NB4 (cell line): Measurements from ENCODE around the gene CAMK2G.
"Not testable (repeated sequence)": the region's sequence is repeated elsewhere in the genome, so short reads cannot be mapped to it uniquely, and the experiment has no call there.

ENCODE experiments used
- DNase-seq: peaks from one replicate; pipeline ENCODE4 v3.0.0; 2010; ENCODE audit warnings: low read depth
- H3K4me3 ChIP-seq: one replicate; pipeline ENCODE4 v1.5.1; 2011; ENCODE audit warnings: mild to moderate bottlenecking, low read depth, low read length, moderate library complexity
- CTCF ChIP-seq: IDR thresholded peaks from one replicate; pipeline ENCODE4 v1.5.1; 2012; ENCODE audit warnings: low read depth, low read length
- MYC ChIP-seq: IDR thresholded peaks from 2 replicates; pipeline ENCODE4 v1.6.1; 2011; ENCODE audit warnings: low read depth, low read length
- POLR2A ChIP-seq: IDR thresholded peaks from 2 replicates; pipeline ENCODE4 v1.6.1; 2011; ENCODE audit warnings: mild to moderate bottlenecking; ENCODE audit not compliant: insufficient read length; ENCODE audit errors: extremely low read depth
- TF ChIP-seq, protein P1 (sequence below): IDR thresholded peaks from 2 replicates; pipeline ENCODE4 v1.6.1; 2011; ENCODE audit warnings: low read depth, low read length

CAMK2G gene

DNA sequence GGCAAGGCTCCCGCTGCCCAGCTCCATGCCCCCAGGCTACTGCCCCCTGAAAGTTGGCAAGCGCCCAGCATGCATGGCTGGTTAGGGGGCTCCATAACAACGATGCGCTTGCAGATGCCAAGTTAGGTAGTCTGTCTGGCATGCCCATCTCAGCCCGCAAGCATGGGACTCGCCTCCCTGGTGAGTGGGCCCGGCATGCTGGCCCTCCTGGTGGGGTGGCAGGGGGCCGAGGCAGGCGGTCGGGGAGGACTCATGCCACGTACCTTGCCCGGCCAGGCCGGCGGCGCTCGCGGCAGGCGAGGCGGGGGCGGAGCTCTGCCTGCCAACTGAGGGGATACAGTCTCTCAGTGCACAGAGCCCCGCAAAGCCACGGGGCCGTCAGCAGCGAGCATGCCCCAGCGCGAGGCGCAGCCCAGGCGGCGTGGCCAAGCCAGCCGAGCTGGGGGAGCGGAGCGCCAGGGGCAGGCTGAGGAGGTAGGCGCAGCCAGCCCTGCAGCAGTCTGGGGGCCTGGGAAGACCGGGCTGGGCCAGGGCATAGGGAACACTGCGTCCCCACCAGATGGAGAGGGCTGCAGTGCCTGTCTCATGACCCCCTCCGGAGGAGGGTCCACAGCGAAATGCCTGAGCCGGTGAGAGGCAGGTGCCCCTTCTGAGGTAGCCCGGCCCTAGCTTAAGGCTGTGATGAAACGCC lies 34.9 kb downstream of the CAMK2G start:
- no peak for DNase-seq
- TF ChIP-seq MYC: no peak
- TF ChIP-seq CTCF: no peak
- TF ChIP-seq POLR2A: no peak
- TF ChIP-seq, protein P1, sequence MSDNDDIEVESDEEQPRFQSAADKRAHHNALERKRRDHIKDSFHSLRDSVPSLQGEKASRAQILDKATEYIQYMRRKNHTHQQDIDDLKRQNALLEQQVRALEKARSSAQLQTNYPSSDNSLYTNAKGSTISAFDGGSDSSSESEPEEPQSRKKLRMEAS: no peak
- H3K4me3 ChIP-seq: no peak overlapping the region

DNA sequence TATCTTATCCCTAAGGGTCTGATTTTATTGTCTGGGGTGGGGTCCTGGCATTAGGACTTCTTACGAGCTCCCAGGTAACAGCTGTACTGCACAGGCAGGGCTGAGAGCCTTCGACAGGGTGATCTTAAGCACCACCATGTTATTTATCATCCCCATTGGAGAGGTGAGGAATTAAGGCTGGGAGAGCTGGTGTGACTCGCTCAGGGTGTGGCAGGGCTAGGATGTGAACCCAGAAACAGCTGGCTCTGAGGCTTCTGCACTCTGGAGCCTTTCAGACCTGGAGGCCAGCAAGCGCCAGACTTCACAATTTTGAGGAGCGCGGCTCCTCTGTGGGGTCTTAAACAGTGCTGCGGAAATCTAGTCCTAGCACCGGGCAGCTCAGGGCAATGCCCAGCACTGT lies 35.5 kb downstream of the CAMK2G start:
- DNase-seq: no peak
- TF ChIP-seq, protein P1: no peak
- TF ChIP-seq MYC: no peak
- no peak overlapping the region for H3K4me3 ChIP-seq

DNA sequence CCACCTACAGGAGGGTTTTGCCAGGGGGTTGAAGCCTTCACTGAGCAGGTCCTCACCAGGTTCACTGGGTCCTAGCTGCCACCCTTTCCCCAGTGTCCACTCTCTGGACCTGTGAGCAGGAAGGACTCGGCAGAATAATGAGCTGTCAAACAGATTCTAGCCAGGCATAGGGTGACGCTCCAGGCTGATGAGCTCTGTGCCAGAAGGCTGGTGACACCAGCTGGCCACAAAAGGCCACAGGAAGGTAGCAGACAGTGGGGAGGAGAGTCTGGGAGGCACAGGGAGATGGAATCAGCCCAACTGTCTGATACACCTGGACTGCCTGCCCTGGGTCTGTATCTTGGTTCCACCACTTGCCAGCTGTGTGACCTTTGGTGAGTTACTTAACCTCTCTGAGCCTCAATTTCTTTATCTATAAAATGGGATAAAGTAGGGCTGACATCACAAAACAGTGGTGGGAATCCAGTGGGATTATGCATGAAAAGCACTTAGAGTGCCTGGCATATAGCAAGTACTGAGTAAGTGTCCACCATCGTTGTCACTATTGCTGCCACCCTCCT lies 36.3 kb downstream of the CAMK2G start:
- TF ChIP-seq POLR2A (no peak), MYC (no peak), CTCF (no peak)
- TF ChIP-seq, protein P1: no peak
- DNase-seq: no peak
- no peak overlapping the region for H3K4me3 ChIP-seq

DNA sequence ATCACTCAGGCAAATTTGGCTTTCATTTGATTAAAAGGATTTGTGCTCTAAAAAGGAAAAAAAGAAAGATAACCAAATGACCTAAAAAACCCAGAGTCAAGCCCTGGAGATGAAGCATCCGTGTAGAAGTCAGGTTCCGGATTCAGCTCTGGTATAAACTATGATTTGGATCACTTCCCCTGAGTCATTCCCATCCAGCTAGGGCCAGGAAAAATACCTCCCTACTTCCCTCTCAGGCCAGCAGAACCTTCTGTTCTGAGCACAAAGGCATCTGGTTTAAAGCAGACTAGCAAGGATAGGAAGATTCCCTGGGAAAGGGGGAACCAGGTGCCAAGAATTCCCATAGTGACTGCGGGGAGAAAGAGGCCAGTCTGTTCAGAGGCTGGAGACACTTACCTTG lies 37.3 kb downstream of the CAMK2G start:
- TF ChIP-seq POLR2A (no peak), CTCF (no peak), MYC (no peak)
- TF ChIP-seq, protein P1: no peak
- no peak for DNase-seq
- H3K4me3 ChIP-seq: no peak overlapping the region

DNA sequence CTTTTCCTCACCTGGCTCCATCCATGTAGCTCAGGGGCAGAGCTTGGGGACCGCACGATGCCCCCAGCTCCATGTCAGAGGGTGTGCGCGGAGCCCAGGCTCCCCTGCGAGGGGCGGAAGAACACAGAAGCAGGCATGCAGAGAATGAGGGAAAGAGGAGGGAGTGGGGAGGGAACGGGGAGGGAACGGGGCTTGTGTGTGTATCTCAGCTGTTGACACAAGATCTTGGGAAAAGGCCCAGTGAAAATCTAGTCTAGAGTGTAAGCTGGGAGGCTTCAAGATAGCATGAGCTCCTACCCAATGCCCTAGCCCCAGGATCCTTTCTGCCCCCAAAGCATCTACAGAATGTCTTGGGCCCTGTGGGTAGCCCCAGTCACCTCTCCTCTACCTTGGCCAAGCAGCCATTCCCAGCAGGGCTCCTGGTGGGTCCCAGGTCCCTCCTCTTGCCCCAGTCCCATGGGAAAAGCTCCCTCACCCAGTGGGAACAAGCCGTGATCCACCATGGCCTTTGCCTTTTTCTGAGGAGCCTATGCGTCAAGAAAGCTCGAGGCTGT lies 37.9 kb downstream of the CAMK2G start:
- DNase-seq: no peak
- no peak overlapping the region for H3K4me3 ChIP-seq
- no peak for TF ChIP-seq CTCF
- TF ChIP-seq POLR2A: no peak
- no peak for TF ChIP-seq MYC
- TF ChIP-seq, protein P1: no peak

- DNase-seq: not testable (repeated sequence)
These were observed 45.3 kb downstream of the CAMK2G start for GRCh38 chr10:73829090-73829489.

More at GRCh38 chr10:73829090-73829489, 45.3 kb downstream of the CAMK2G start:
- H3K4me3 ChIP-seq: not testable (repeated sequence)
